Kidney (tissue), 14 donors: ENCODE measurements around the gene POLR2F. TPM values are rescaled to one million over a fixed set of nuclear protein-coding genes. Genes with fewer than 3 reads are reported as not detected.

Experiments
- DNase-seq, 5 donors: peaks; one replicate each; pipeline ENCODE4 v3.0.0-alpha.2; 2013 to 2020
- FAIRE-seq: peaks from 2 replicates; lab custom pipeline; 2012; peaks lifted over from hg19 to GRCh38; lab: Jason Lieb, UNC
- H3K27ac ChIP-seq, 2 donors: one replicate each; pipeline ENCODE4 v1.7.0; 2013; ENCODE audit warnings: low read depth in 2 of 2, low read length in 2 of 2, inconsistent platforms in 1 of 2
- H3K27me3 ChIP-seq: one replicate; pipeline ENCODE4 v1.7.1; 2013; ENCODE audit warnings: low read length, inconsistent platforms; ENCODE audit not compliant: control insufficient read depth, insufficient read depth
- H3K36me3 ChIP-seq, 3 donors: one replicate each; pipeline versions ENCODE4 v1.7.0 to v1.7.1; 2013; ENCODE audit warnings: low read length in 3 of 3, control low read depth in 1 of 3, inconsistent platforms in 1 of 3; ENCODE audit not compliant: insufficient read depth in 3 of 3, control insufficient read depth in 2 of 3
- H3K4me1 ChIP-seq, 3 donors: one replicate each; pipeline versions ENCODE4 v1.7.0 to v1.7.1; 2013; ENCODE audit warnings: low read length in 3 of 3, inconsistent platforms in 1 of 3, low read depth in 1 of 3; ENCODE audit not compliant: control insufficient read depth in 2 of 3, insufficient read depth in 2 of 3
- H3K4me3 ChIP-seq, 3 donors: one replicate each; pipeline versions ENCODE4 v1.7.0 to v1.8.1; 2013; ENCODE audit warnings: low read length in 3 of 3, control low read depth in 1 of 3, inconsistent platforms in 1 of 3
- H3K9ac ChIP-seq, 3 donors: one replicate each; pipeline versions ENCODE4 v1.7.0 to v1.7.1; 2013; ENCODE audit warnings: low read length in 3 of 3, control low read depth in 1 of 3, inconsistent platforms in 1 of 3
- H3K9me3 ChIP-seq, 3 donors: one replicate each; pipeline versions ENCODE4 v1.7.0 to v1.7.1; 2013; ENCODE audit warnings: low read length in 3 of 3, control low read depth in 1 of 3, inconsistent platforms in 1 of 3; ENCODE audit not compliant: control insufficient read depth in 2 of 3, insufficient read depth in 1 of 3
- intact Hi-C: fragments of 100-400 bp; cut with DNase I; formaldehyde crosslinking; loops from one replicate; pipeline ENCODE4 v1.11.1; 2022
- polyA plus RNA-seq: library from polyadenylated mRNA; stranded (reverse); fragments of 350-450 nt; fragmentation: Illumina TruSeq; extraction: RNeasy Lipid Tissue Mini Kit (QIAGEN cat#74804); gene quantifications from one replicate; pipeline ENCODE4 v1.2.3, GENCODE V29; 2014; ENCODE audit warnings: low read depth, low replicate concordance; ENCODE audit not compliant: insufficient read depth
- total RNA-seq: library from RNA; stranded (reverse); fragmentation: NEBNext Ultra II Directional; extraction: Animal tissue kit (Norgen Biotek cat#: 25700); gene quantifications from one replicate; pipeline ENCODE4 v1.2.1, GENCODE V29; 2021
- TF ChIP-seq, protein P1 (sequence below): IDR thresholded peaks from 3 replicates; pipeline ENCODE4 v1.5.1; 2012; ENCODE audit warnings: mild to moderate bottlenecking, moderate library complexity, borderline replicate concordance; ENCODE audit not compliant: insufficient read depth; ENCODE audit errors: extremely low read depth
- donor health status: control.
- donor health status: control.
- donor health status: control.
- donor health status: control.
- donor health status: control.
- donor health status: DM: yes; HTN: yes; CAD: no.
- donor health status: Normal renal cell carcinoma (clear cell type).

Gene POLR2F
- total and polyA plus RNA-seq, 2 donors from 2014 or later, result 57.9 to 121 TPM

DNA sequence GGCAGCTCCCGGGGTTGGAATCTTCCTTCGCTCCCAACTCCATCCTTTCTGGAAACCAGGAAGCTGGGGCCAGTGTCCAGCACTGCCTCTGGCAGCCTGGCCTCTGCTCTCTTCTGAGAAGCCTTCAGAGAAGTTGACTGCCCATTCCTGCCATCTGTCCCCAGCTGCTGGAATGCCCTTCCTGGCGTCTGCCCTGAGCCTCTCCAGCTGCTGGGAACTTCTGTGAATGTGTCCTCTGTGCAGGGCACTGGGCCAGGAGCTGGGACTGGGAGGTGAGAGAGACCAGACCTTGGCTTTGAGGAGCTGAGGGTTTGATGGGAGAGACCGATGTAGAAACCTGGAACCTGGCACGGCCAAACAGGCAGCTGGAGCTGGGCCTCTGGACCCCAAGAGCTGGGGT is 36.8 kb downstream of the POLR2F start:
- H3K9me3 ChIP-seq, result no peaks in the 10 kb centered on the region
- TF ChIP-seq, protein P1, sequence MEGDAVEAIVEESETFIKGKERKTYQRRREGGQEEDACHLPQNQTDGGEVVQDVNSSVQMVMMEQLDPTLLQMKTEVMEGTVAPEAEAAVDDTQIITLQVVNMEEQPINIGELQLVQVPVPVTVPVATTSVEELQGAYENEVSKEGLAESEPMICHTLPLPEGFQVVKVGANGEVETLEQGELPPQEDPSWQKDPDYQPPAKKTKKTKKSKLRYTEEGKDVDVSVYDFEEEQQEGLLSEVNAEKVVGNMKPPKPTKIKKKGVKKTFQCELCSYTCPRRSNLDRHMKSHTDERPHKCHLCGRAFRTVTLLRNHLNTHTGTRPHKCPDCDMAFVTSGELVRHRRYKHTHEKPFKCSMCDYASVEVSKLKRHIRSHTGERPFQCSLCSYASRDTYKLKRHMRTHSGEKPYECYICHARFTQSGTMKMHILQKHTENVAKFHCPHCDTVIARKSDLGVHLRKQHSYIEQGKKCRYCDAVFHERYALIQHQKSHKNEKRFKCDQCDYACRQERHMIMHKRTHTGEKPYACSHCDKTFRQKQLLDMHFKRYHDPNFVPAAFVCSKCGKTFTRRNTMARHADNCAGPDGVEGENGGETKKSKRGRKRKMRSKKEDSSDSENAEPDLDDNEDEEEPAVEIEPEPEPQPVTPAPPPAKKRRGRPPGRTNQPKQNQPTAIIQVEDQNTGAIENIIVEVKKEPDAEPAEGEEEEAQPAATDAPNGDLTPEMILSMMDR, result no peak
- no peak overlapping the region for H3K27ac ChIP-seq
- DNase-seq, result peak in 1 of 5 donors; percentile 45
- no peaks in the 10 kb centered on the region for H3K27me3 ChIP-seq
- no peak for FAIRE-seq
- H3K4me1 ChIP-seq, result no peaks in the 10 kb centered on the region
- no peaks in the 10 kb centered on the region for H3K36me3 ChIP-seq
- intact Hi-C loops, result no loop called here
- H3K4me3 ChIP-seq, result no peak overlapping the region
- no peak overlapping the region for H3K9ac ChIP-seq

DNA sequence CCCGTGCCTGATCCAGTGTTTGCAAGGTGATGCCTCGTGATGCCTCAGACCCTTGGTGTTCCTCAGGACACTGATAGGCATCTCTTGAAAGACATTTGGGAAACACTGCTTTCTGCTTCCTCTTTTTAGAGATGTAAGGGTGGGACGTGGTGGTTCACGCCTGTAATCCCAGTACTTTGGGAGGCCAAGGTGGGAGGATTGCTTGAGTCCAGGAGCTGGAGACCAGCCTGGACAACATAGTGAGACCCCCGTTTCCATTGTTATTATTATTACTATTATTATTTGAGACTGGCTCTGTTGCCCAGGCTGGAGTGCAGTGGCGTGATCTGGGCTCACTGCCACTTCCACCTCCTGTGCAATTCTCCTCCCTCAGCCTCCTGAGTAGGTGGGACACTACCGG is 37.4 kb downstream of the POLR2F start:
- no peaks in the 10 kb centered on the region for H3K9me3 ChIP-seq
- TF ChIP-seq, protein P1, result no peak
- FAIRE-seq (no peak), DNase-seq (no peak)
- H3K9ac ChIP-seq, result no peak overlapping the region
- H3K27me3 ChIP-seq, result no peaks in the 10 kb centered on the region
- no peak overlapping the region for H3K4me3 ChIP-seq
- no peaks in the 10 kb centered on the region for H3K36me3 ChIP-seq
- H3K4me1 ChIP-seq, result no peaks in the 10 kb centered on the region
- intact Hi-C loops, result no loop called here
- no peak overlapping the region for H3K27ac ChIP-seq

DNA sequence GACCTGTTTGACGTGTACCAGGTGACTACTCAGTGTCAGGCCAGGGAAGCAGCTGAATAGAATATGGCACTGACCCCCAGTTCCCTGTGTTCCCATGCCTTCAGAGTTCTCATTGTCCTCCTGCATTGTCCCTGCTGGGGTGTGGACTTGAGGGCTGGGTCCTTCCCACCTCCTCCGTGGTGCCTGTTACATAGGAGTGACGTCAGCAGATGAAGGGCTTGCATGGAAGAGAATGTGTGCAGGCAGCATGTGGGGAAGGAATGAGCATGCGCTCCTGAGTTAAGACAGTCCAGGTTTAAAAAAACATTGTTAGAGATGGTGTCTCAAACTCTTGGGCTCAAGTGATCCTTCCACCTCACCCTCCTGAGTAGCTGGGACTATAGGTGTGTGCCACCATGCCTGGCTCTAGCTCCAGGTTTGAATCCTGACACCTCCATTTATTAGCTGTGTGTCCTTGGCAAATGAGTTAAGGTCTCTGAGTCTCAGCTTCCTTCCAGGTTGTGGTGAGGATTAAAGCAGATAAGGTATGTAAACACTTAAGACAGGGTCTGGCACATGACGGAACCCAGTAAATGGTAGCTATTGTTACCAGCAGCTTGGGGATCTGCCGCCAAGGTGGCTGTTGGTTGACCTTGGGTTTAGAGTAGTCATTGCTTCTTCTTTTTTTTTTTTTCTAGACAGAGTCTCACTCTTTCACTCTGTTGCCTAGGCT is 38.4 kb downstream of the POLR2F start:
- no peaks in the 10 kb centered on the region for H3K4me1 ChIP-seq
- no peak overlapping the region for H3K4me3 ChIP-seq
- no peaks in the 10 kb centered on the region for H3K36me3 ChIP-seq
- intact Hi-C loops, result no loop called here
- DNase-seq, result no peak
- H3K9ac ChIP-seq, result no peak overlapping the region
- TF ChIP-seq, protein P1, result no peak
- no peak overlapping the region for H3K27ac ChIP-seq
- FAIRE-seq, result no peak
- H3K27me3 ChIP-seq, result no peaks in the 10 kb centered on the region
- no peaks in the 10 kb centered on the region for H3K9me3 ChIP-seq
